Glutamatergic neuron (in vitro differentiated cells): ENCODE measurements around the gene AGPAT1. TPM values are rescaled to one million over a fixed set of nuclear protein-coding genes. Genes with fewer than 3 reads are reported as not detected.

Experiments used
- DNase-seq: peaks from one replicate; pipeline ENCODE4 v3.0.0; 2022
- H3K27ac Mint-ChIP-seq: one replicate; pipeline ENCODE4 v1.8.0; 2020; ENCODE audit warnings: mild to moderate bottlenecking, mixed read lengths, inconsistent platforms; ENCODE audit not compliant: unreplicated experiment
- H3K27me3 Mint-ChIP-seq: one replicate; pipeline ENCODE4 v1.8.0; 2020; ENCODE audit warnings: mild to moderate bottlenecking, moderate library complexity, mixed read lengths, inconsistent platforms; ENCODE audit not compliant: unreplicated experiment
- H3K36me3 Mint-ChIP-seq: one replicate; pipeline ENCODE4 v1.8.0; 2020; ENCODE audit warnings: mild to moderate bottlenecking, mixed read lengths, inconsistent platforms; ENCODE audit not compliant: unreplicated experiment
- H3K4me1 Mint-ChIP-seq: one replicate; pipeline ENCODE4 v1.8.0; 2020; ENCODE audit warnings: mild to moderate bottlenecking, low read depth, mixed read lengths, inconsistent platforms; ENCODE audit not compliant: unreplicated experiment
- H3K4me3 Mint-ChIP-seq: one replicate; pipeline ENCODE4 v1.8.0; 2020; ENCODE audit warnings: mild to moderate bottlenecking, mixed read lengths, inconsistent platforms; ENCODE audit not compliant: unreplicated experiment
- H3K9me3 Mint-ChIP-seq: one replicate; pipeline ENCODE4 v1.8.0; 2020; ENCODE audit warnings: mild to moderate bottlenecking, moderate library complexity, mixed read lengths, inconsistent platforms; ENCODE audit not compliant: unreplicated experiment
- CTCF ChIP-seq: fragments of 200-600 bp; sonication (generic); IDR thresholded peaks from one replicate; pipeline ENCODE4 v1.5.0; 2021; ENCODE audit not compliant: partially characterized antibody, unreplicated experiment
- total RNA-seq: library from RNA; stranded (reverse); fragmentation: NEBNext Ultra II Directional; extraction: Animal tissue kit (Norgen Biotek cat#: 25700); gene quantifications from one replicate; pipeline ENCODE4 v1.2.1, GENCODE V29; 2021; ENCODE audit not compliant: unreplicated experiment

Gene AGPAT1
- total RNA-seq, 1 donor from 2014 or later, result 136 TPM

- Mint-ChIP-seq H3K9me3 (peaks cover 17% of the 10 kb centered on the region), H3K4me1 (peaks cover 18% of the 10 kb centered on the region)
Observed at GRCh38 chr6:32190911-32191677, 15.2 kb upstream of the AGPAT1 start.

GRCh38 chr6:32190054-32190851, 14.4 kb upstream of the AGPAT1 start, which contains the start of gene PBX2:
PBX2 (minus strand) TSS chr6:32190202; CDS start chr6:32189915, 287 bp downstream.
- H3K9me3 Mint-ChIP-seq, result peaks cover 13% of the 10 kb centered on the region
- H3K27me3 Mint-ChIP-seq, result peaks cover 10% of the 10 kb centered on the region
- H3K27ac Mint-ChIP-seq, result peak within 1 kb of the TSS; percentile 94
- H3K36me3 Mint-ChIP-seq, result no peaks in the 10 kb centered on the region
- no peak for TF ChIP-seq CTCF
- DNase-seq, result peak; percentile 78
- H3K4me1 Mint-ChIP-seq, result peaks cover 18% of the 10 kb centered on the region
- peak within 1 kb of the TSS; percentile 90 for H3K4me3 Mint-ChIP-seq

More at GRCh38 chr6:32190911-32191677, 15.2 kb upstream of the AGPAT1 start:
- Mint-ChIP-seq H3K36me3 (no peaks in the 10 kb centered on the region), H3K4me3 (no peak overlapping the region), H3K27me3 (peaks cover 11% of the 10 kb centered on the region), H3K27ac (no peak overlapping the region)
- DNase-seq, result no peak
- TF ChIP-seq CTCF, result no peak

GRCh38 chr6:32189742-32190053, 13.8 kb upstream of the AGPAT1 start:
- no peak for TF ChIP-seq CTCF
- no peak for DNase-seq
- Mint-ChIP-seq H3K4me3 (peak overlapping the region; percentile 90), H3K27me3 (peaks cover 9% of the 10 kb centered on the region), H3K27ac (peak overlapping the region; percentile 94), H3K9me3 (peaks cover 12% of the 10 kb centered on the region), H3K36me3 (no peaks in the 10 kb centered on the region), H3K4me1 (peaks cover 16% of the 10 kb centered on the region)

- peaks cover 9% of the 10 kb centered on the region for H3K27me3 Mint-ChIP-seq
- peaks cover 14% of the 10 kb centered on the region for H3K4me1 Mint-ChIP-seq
- H3K27ac Mint-ChIP-seq, result peak overlapping the region; percentile 94
- H3K9me3 Mint-ChIP-seq, result peaks cover 12% of the 10 kb centered on the region
- TF ChIP-seq CTCF, result no peak
- peak overlapping the region; percentile 90 for H3K4me3 Mint-ChIP-seq
- DNase-seq, result no peak
- H3K36me3 Mint-ChIP-seq, result no peaks in the 10 kb centered on the region
Observed at GRCh38 chr6:32189069-32189741, 13.3 kb upstream of the AGPAT1 start.
